ENCODE measurements around the gene HES7. TPM values are rescaled to one million over a fixed set of nuclear protein-coding genes. Genes with fewer than 3 reads are reported as not detected.

HES7 gene
- total RNA-seq, 2 donors from 2014 or later = 7.5 to 10.7 TPM

DNA sequence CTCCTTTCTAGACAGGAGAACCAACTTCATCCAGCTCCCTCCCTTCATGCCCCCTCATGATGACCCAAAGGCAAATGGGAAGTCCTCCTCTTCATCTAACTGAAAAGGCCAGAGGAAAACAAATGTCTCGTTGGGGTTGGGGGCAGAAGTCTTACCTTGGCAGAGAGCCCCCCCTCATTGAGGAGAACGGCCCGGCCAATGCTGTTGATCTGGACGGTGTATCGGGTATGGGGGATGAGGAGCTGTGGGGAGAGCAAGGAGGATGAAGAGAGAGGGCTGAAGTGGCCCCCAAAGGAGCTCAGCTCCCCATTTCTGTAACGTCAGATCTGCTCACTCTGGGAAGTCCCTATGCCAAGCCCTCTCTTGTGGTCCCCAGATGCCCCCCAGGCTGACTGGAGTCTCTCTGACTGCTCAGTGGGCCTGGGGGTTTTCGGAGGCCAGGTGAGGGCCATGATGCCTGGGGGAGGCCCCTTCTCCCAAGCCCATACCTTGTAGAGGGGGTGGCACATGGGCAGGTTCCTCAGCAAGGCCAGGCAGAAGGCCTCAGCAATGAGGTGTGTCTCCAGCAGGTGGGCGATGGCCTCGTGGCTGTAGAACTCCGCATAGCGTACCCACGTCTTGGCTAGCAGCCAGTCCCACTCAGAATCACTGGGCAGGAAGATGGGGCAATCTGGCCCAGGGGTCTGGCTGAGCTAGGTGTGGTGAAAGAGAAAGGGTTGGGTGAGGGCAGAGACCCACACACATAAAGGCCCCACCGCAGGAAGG, 47.2 kb downstream of the HES7 start:
- DNase-seq (ENCODE audit: low spot score in 2 of 2) (no peak), ATAC-seq (no peak)
- Mint-ChIP-seq H3K9me3 (no peaks in the 10 kb centered on the region), H3K27ac (no peak overlapping the region), H3K36me3 (peaks cover 0 to 3% of the 10 kb centered on the region in 2 donors)

DNA sequence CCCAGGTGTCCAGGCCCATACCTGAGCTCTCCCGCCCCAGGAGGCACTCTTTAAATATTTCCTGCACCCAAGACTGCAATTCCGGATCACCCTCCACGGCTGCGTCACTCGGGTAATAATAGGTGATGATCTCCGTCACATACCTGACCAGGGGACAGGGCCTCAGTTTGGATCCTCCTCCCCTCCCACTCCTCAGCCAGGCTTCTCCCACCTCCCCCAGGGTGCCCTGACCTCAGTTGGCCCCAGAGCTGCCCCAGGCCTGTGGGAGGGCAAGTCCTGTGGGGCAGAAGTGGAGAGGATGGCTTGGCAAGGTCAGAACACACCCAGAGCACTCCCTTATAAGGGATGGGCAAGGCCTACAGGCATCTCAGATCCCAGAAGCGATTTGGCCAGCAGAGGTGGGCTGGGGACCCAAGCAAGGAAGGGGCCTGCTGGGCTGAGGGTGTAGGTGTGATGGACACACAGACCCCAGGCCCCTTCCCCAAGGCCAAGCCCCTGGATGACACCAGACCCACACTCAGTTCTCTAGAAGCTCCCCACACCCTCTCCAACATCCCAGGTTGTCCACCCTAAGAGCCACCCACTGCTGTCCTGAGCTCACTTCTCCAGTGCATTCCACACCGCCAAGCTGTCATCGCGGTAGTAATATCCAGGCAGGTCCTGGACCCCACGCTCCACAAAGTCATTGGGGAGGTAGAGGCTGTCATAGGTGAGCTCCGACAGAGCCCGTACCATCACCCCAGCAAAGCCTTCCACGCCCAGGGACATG, 48.1 kb downstream of the HES7 start:
- ATAC-seq (no peak), DNase-seq (ENCODE audit: low spot score in 2 of 2) (no peak)
- no peaks in the 10 kb centered on the region for H3K9me3 Mint-ChIP-seq
- H3K36me3 Mint-ChIP-seq = no peaks in the 10 kb centered on the region
- no peak overlapping the region for H3K27ac Mint-ChIP-seq

DNA sequence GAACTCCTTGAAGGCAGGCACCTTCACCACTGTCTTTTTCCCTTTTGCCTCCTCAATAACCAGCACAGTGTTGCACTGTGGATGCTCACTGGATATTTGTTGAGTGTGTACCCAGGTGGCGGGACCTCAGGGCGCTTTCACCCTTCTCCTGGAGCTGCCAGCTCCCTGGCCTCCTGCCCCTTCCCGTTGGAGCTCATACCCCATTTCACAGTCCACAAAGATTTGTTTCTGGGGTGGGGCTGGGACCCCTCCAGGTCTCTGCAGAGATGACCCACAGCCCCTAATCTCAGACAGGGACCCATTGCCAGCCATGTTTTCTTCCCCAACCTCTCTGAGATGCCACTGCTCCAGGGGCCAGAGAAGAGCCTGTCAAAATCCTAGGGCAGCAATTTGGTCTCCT, 48.8 kb downstream of the HES7 start:
- no peaks in the 10 kb centered on the region for H3K9me3 Mint-ChIP-seq
- H3K27ac Mint-ChIP-seq = no peak overlapping the region
- no peak for ATAC-seq
- DNase-seq (ENCODE audit: low spot score in 2 of 2) = no peak
- H3K36me3 Mint-ChIP-seq = no peaks in the 10 kb centered on the region

DNA sequence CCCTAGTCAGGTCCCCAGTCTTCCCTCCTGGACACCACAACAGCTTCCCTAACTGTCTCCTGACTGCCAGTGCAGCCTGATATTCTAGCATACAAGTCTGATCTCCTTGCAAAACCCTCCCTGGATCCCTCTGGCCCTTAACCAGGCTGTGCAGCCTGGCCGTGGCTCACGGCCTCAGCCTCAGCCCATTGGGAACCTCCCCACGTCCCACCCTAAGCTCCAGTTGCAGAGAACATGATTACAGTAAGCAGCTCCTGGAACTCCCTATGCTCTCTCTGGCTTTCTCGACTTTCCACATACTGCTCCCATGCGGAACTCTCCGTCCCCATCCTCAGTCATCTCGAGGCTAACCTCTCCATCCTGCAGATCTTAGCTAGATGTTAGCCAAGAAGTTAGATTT, 49.4 kb downstream of the HES7 start:
- no peak overlapping the region for H3K27ac Mint-ChIP-seq
- no peak for DNase-seq (ENCODE audit: low spot score in 2 of 2)
- no peaks in the 10 kb centered on the region for H3K36me3 Mint-ChIP-seq
- no peaks in the 10 kb centered on the region for H3K9me3 Mint-ChIP-seq
- no peak for ATAC-seq

DNA sequence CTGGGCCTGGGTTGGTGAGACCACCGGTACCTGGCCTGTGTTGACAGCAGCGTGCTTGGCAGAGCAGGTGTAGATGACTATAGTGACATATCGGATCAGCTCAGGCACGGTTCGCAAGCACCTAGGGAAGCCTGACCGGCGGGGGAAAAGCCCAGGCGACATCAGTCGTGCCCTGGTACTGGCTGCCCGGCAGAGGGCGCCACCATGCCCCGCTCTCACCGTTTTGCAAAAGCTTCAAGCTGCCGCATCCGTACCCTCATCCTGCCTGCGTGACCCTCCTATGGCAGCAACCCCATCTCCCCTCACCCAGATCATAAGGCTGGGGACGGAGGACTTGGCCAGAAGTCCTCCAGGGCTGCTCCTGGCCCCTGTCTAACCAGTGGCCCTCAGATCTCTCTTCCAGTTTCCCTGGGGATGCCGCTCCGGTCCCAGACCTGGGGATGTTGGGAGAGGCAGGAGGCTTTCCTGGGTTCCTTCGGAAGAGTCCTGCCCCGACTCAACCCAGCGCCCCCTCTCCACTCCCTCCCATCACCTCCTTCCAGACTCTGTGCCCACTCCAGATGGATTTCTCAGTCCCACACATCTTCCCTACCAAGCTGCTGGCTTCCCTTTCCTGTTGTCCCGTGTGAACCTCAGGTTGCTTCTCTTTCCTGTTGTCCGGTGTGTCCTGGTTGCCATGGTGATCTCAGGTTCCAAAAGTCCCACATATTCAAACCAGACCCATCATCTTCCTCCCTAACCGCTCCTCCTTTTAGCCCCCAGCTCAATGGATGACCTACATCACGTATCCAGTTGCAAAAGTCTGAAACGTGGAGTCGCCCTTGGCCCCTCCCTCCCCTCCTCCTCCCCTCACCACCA, 50.0 kb downstream of the HES7 start:
- Mint-ChIP-seq H3K36me3 (no peaks in the 10 kb centered on the region), H3K27ac (no peak overlapping the region), H3K9me3 (no peaks in the 10 kb centered on the region)
- peak; percentile 87 to 93 for ATAC-seq
- peak; percentile 78 to 90 for DNase-seq (ENCODE audit: low spot score in 2 of 2)

DNA sequence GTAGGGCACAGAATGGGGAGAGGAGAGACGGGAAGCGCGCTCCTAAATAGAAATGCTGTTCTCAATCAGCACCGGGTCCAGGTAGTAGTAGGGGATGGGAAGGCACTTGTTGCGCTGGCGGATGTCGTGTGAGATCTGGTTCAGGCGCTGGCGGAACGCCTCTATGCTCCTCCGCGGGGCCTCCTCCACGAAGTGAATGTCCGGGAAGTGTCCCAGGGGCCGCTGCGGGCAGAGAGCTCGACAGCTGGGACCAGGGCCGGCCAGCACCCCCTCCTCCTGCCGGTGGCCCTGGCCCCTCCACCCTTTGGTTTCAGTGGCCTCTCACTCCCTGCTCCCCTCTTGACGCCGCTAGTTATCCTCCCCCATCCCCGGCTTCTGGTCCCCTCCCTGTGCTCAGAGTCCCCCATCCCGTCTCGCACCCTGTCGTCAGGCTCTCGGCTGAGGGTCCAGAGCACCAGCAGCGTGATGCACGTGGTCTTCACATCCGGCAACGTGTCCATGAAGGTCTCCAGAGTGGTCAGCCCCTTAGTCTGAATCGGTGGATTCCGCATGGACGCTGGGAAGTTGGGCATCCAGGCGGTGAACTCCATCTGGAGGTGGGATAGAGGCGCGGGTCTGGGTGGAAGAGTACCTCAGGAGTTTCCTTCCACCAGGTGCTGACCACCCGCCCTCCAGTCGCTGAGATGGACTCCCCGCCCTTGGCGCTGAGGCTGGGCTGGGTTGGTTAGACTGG, 51.0 kb downstream of the HES7 start:
- Mint-ChIP-seq H3K36me3 (no peaks in the 10 kb centered on the region), H3K27ac (no peak overlapping the region), H3K9me3 (no peaks in the 10 kb centered on the region)
- peak; percentile 24 to 43 for ATAC-seq
- peak in 1 of 2 donors; percentile 39 for DNase-seq (ENCODE audit: low spot score in 2 of 2)

DNA sequence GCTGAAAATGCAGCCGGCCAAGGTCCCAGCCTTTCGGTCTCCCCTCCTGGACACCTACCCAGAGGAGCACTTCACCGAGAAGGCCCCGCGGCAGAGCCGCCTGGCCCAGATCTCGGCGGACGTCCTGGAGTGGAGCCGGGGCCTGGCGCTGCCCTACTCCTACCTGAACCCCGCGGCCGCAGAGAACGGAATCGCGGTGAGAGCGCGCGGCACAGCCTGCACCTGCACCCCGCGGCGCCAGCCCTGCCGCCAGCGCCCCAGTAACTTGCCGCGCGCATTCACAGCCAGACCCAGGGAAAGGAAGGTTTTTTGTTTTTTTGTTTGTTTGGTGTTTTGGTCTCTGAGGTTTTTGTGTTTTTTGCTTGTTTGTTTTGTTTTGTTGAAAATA, 51.6 kb downstream of the HES7 start:
- DNase-seq (ENCODE audit: low spot score in 2 of 2) (no peak), ATAC-seq (peak in 1 of 2 donors; percentile 25)
- H3K9me3 Mint-ChIP-seq = no peaks in the 10 kb centered on the region
- H3K36me3 Mint-ChIP-seq = no peaks in the 10 kb centered on the region
- no peak overlapping the region for H3K27ac Mint-ChIP-seq

DNA sequence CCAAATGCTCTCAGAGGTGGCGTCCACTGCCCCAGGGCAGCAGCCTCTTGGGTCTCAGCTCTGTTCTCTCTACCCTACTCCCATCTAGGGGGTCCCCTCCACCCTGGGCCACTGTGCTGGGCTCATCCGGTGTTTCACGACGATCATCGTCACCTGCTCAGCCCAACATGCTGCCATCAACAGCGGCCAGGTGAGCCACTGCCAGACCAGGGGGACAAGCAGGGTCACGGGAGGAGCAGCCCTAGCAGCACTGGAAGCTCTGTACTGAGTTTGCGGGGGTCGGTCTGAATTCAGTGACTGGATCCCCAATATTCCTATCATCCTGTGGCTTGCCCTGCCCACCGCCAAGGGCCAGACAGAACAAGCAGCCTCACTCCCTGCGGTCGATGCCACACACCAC, 52.4 kb downstream of the HES7 start:
- no peaks in the 10 kb centered on the region for H3K9me3 Mint-ChIP-seq
- no peaks in the 10 kb centered on the region for H3K36me3 Mint-ChIP-seq
- ATAC-seq = no peak
- DNase-seq (ENCODE audit: low spot score in 2 of 2) = no peak
- no peak overlapping the region for H3K27ac Mint-ChIP-seq

Other genes starting within 250 kb of the HES7 start
- gene CHD3, start 235.3 kb downstream of the HES7 start, total RNA-seq = 100 to 1,000 TPM; 182 to 212 TPM
- gene RNF227, start 207.8 kb downstream of the HES7 start, total RNA-seq = 1 to 10 TPM; 4.8 to 5.3 TPM
- 10 to 100 TPM in 1 of 2 donors, 1 to 10 TPM in 1; 5.4 to 10.9 TPM for gene KCNAB3, start 194.2 kb downstream of the HES7 start, total RNA-seq
- 100 to 1,000 TPM; 190 to 195 TPM for gene TRAPPC1, start 192.2 kb downstream of the HES7 start, total RNA-seq
- 100 to 1,000 TPM in 1 of 2 donors, 10 to 100 TPM in 1; 73.3 to 147 TPM for gene CNTROB, start 191.9 kb downstream of the HES7 start, total RNA-seq
- gene GUCY2D, start 121.5 kb downstream of the HES7 start, total RNA-seq = under 1 TPM in 1 of 2 donors, not detected in 1; 0.19 TPM
- not detected for gene ALOX15B, start 85.0 kb downstream of the HES7 start, total RNA-seq
- gene ALOX12B, start 36.4 kb downstream of the HES7 start, total RNA-seq = 1 to 10 TPM; 1.5 to 3.2 TPM
- under 1 TPM in 1 of 2 donors, not detected in 1; 0.23 TPM for gene ALOXE3, start 5.6 kb downstream of the HES7 start, total RNA-seq
- gene PER1, start 28.3 kb upstream of the HES7 start, total RNA-seq = 100 to 1,000 TPM in 1 of 2 donors, 10 to 100 TPM in 1; 80.9 to 294 TPM
- gene VAMP2, start 38.8 kb upstream of the HES7 start, total RNA-seq = 10 to 100 TPM; 43.6 to 85.6 TPM
- 10 to 100 TPM; 32.7 to 48.9 TPM for gene TMEM107, start 52.3 kb upstream of the HES7 start, total RNA-seq
- gene BORCS6, start 66.1 kb upstream of the HES7 start, total RNA-seq = 1 to 10 TPM; 5.4 to 7.2 TPM
- 100 to 1,000 TPM; 169 to 319 TPM for gene AURKB, start 86.5 kb upstream of the HES7 start, total RNA-seq
- gene CTC1, start 124.0 kb upstream of the HES7 start, total RNA-seq = 100 to 1,000 TPM in 1 of 2 donors, 10 to 100 TPM in 1; 57.6 to 107 TPM
- gene PFAS, start 125.2 kb upstream of the HES7 start, total RNA-seq = 100 to 1,000 TPM in 1 of 2 donors, 10 to 100 TPM in 1; 47.0 to 147 TPM
- gene RANGRF, start 164.6 kb upstream of the HES7 start, total RNA-seq = 10 to 100 TPM; 39.7 to 80.9 TPM
- 10 to 100 TPM in 1 of 2 donors, 1 to 10 TPM in 1; 3.3 to 19.2 TPM for gene SLC25A35, start 171.3 kb upstream of the HES7 start, total RNA-seq
- gene ARHGEF15, start 186.1 kb upstream of the HES7 start, total RNA-seq = not detected
- not detected for gene ODF4, start 215.7 kb upstream of the HES7 start, total RNA-seq